Measurements from ENCODE around the gene DENND4A. TPM values are rescaled to one million over a fixed set of nuclear protein-coding genes. Genes with fewer than 3 reads are reported as not detected.
A peak's percentile ranks its signal among the peaks of the same experiment; 100 is the strongest.

Gene DENND4A
- total and polyA plus RNA-seq, 9 of the 15 experiments (the other 6 are each of a cell fraction or from before 2014, with no cell fraction given) = 6.8 to 32.3 (median 19.9) TPM

DNA sequence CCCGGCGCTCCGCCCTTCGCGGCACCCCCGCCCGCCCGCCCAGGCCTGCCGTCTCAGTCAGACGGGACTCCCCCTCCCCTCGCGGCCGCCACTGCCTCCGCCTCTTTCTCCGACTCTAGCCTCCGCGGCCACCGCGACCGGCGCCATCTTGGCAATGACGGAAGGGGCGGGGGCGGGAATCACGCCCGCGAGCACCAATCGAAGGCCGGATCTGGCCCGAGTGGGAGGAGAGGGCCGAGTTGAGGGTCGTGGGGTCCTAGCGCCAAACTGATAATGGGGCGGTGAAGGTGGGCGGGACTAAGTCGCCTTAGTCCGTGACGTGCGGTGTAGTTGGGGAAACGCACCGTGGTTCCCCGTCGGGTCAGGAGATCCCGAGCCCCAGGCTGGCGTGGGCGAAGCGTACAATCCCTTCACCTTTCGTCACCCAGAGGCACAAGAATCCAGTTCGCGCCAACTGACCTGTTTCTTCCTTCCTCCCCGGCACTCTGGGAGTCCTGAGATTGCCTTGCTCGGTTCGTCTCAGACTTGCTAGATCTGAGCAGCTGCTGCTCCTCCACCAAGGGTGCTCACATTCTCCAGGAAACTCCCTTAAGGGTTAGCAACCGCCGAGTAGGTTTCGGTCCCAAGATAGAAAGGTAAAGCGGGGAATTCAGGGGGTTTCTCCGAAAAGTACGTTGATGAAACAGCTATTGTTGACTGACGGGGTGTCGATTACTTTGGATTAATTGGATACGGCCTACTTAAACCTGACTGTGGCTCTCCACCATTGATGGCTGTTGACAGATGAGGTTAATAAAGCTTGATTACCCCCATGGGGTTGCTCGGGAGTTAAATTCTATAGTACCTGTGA is at the start of gene DENND4A (continued):
- TF ChIP-seq ZBTB7A (IDR thresholded peaks at IDR 0.05; ENCODE audit: borderline replicate concordance, control insufficient read depth, low read depth, low read length) (peak; percentile 98), RB1 (IDR thresholded peaks at IDR 0.05; ENCODE audit: low read depth) (peak; percentile 43; the same call in 1 of the 2 replicates), BCL6 (CRISPR knock-in tag; IDR thresholded peaks at IDR 0.05) (no peak), PURB (CRISPR knock-in tag; IDR thresholded peaks at IDR 0.05; ENCODE audit: low read depth) (no peak), ZNF124 (CRISPR knock-in tag; IDR thresholded peaks at IDR 0.05) (no peak), ZFP30 (CRISPR knock-in tag; IDR thresholded peaks at IDR 0.05; ENCODE audit: borderline replicate concordance) (no peak), RBM17 (IDR thresholded peaks at IDR 0.05; ENCODE audit: borderline replicate concordance, low read depth, low read length) (no peak), BRD9 (IDR thresholded peaks at IDR 0.05; ENCODE audit: low read depth, partially characterized antibody) (peak; percentile 64), ZNF586 (CRISPR knock-in tag; conservative IDR thresholded peaks at IDR 0.05) (no peak), CTBP1 (IDR thresholded peaks at IDR 0.05; ENCODE audit: borderline replicate concordance) (peak; percentile 88; the same call in 1 of the 2 replicates), ZNF551 (CRISPR knock-in tag; IDR thresholded peaks at IDR 0.05) (no peak), ARNT (IDR thresholded peaks at IDR 0.05) (peak in 1 of 2 experiments; percentile 20; a peak in 3 of 4 replicates), IFI16 (CRISPR knock-in tag; IDR thresholded peaks at IDR 0.05) (no peak), HNRNPUL1 (IDR thresholded peaks at IDR 0.05; ENCODE audit: low read length) (no peak), ZNF274 (IDR thresholded peaks at IDR 0.05; ENCODE audit: borderline replicate concordance, low read depth, low read length) (no peak), ESRRB (CRISPR knock-in tag; IDR thresholded peaks at IDR 0.05; ENCODE audit: borderline replicate concordance) (no peak)
- TF ChIP-seq, protein P1, sequence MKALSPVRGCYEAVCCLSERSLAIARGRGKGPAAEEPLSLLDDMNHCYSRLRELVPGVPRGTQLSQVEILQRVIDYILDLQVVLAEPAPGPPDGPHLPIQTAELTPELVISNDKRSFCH (CRISPR knock-in tag; IDR thresholded peaks at IDR 0.05) = no peak
- TF ChIP-seq, protein P1 (tag; IDR thresholded peaks at IDR 0.05) = peak; percentile 54; the same call in 1 of the 2 replicates
- TF ChIP-seq, protein P2, sequence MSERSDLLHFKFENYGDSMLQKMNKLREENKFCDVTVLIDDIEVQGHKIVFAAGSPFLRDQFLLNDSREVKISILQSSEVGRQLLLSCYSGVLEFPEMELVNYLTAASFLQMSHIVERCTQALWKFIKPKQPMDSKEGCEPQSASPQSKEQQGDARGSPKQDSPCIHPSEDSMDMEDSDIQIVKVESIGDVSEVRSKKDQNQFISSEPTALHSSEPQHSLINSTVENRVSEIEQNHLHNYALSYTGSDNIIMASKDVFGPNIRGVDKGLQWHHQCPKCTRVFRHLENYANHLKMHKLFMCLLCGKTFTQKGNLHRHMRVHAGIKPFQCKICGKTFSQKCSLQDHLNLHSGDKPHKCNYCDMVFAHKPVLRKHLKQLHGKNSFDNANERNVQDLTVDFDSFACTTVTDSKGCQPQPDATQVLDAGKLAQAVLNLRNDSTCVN (CRISPR knock-in tag; IDR thresholded peaks at IDR 0.05) = no peak
- TF ChIP-seq, protein P3, sequence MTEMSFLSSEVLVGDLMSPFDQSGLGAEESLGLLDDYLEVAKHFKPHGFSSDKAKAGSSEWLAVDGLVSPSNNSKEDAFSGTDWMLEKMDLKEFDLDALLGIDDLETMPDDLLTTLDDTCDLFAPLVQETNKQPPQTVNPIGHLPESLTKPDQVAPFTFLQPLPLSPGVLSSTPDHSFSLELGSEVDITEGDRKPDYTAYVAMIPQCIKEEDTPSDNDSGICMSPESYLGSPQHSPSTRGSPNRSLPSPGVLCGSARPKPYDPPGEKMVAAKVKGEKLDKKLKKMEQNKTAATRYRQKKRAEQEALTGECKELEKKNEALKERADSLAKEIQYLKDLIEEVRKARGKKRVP (CRISPR knock-in tag; IDR thresholded peaks at IDR 0.05) = no peak
- TF ChIP-seq, protein P4, sequence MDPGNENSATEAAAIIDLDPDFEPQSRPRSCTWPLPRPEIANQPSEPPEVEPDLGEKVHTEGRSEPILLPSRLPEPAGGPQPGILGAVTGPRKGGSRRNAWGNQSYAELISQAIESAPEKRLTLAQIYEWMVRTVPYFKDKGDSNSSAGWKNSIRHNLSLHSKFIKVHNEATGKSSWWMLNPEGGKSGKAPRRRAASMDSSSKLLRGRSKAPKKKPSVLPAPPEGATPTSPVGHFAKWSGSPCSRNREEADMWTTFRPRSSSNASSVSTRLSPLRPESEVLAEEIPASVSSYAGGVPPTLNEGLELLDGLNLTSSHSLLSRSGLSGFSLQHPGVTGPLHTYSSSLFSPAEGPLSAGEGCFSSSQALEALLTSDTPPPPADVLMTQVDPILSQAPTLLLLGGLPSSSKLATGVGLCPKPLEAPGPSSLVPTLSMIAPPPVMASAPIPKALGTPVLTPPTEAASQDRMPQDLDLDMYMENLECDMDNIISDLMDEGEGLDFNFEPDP (CRISPR knock-in tag; IDR thresholded peaks at IDR 0.05) = no peak
- TF ChIP-seq, protein P5, sequence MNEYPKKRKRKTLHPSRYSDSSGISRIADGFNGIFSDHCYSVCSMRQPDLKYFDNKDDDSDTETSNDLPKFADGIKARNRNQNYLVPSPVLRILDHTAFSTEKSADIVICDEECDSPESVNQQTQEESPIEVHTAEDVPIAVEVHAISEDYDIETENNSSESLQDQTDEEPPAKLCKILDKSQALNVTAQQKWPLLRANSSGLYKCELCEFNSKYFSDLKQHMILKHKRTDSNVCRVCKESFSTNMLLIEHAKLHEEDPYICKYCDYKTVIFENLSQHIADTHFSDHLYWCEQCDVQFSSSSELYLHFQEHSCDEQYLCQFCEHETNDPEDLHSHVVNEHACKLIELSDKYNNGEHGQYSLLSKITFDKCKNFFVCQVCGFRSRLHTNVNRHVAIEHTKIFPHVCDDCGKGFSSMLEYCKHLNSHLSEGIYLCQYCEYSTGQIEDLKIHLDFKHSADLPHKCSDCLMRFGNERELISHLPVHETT (CRISPR knock-in tag; conservative IDR thresholded peaks at IDR 0.05 in 1 of 2, IDR thresholded peaks at IDR 0.05 in 1 of 2) = peak in 1 of 2 experiments; percentile 86; a peak in 2 of 4 replicates
